Colonic mucosa (tissue), 4 donors: ENCODE data around the gene SNX5. TPM values are rescaled to one million over a fixed set of nuclear protein-coding genes. Genes with fewer than 3 reads are reported as not detected.

Experiments used
- DNase-seq: peaks from one replicate; pipeline ENCODE4 v3.0.0-alpha.2; 2020
- H3K27ac ChIP-seq: fragments of 200-600 bp; one replicate; pipeline ENCODE4 v1.8.0; 2021
- H3K27me3 ChIP-seq: fragments of 200-600 bp; one replicate; pipeline ENCODE4 v1.8.0; 2021
- H3K36me3 ChIP-seq: fragments of 200-600 bp; one replicate; pipeline ENCODE4 v1.8.0; 2021
- H3K4me1 ChIP-seq: fragments of 200-600 bp; one replicate; pipeline ENCODE4 v1.8.0; 2021; ENCODE audit warnings: mild to moderate bottlenecking
- H3K4me3 ChIP-seq: fragments of 200-600 bp; one replicate; pipeline ENCODE4 v1.8.0; 2021
- H3K9ac ChIP-seq, 2 donors: one replicate each; pipeline ENCODE4 v1.7.0; 2013; ENCODE audit warnings: control low read depth in 2 of 2, low read depth in 2 of 2, low read length in 2 of 2
- H3K9me3 ChIP-seq: fragments of 200-600 bp; one replicate; pipeline ENCODE4 v1.8.0; 2021
- CTCF ChIP-seq: fragments of 200-600 bp; IDR thresholded peaks from one replicate; pipeline ENCODE4 v1.8.0; 2022; ENCODE audit warnings: antibody characterized with exemption, mild to moderate bottlenecking
- intact Hi-C: fragments of 100-400 bp; cut with DNase I; formaldehyde crosslinking; loops from one replicate; pipeline ENCODE4 v1.14.1; 2022
- total RNA-seq, 2 donors: library from RNA; stranded (reverse); fragmentation: NEBNext Ultra II Directional in 1 of 2; extraction: Animal tissue kit (Norgen Biotek cat#: 25700) in 1 of 2; gene quantifications; one replicate each; pipeline ENCODE4 v1.2.1, GENCODE V29; 2021
- donor health status: healthy.
- donor health status: DM: no; HTN: no; CAD: no.
- donor health status: DM: no; HTN: no; CAD: no.

Gene SNX5
- total RNA-seq, result 100 to 1,000 TPM; 116 to 119 TPM

DNA sequence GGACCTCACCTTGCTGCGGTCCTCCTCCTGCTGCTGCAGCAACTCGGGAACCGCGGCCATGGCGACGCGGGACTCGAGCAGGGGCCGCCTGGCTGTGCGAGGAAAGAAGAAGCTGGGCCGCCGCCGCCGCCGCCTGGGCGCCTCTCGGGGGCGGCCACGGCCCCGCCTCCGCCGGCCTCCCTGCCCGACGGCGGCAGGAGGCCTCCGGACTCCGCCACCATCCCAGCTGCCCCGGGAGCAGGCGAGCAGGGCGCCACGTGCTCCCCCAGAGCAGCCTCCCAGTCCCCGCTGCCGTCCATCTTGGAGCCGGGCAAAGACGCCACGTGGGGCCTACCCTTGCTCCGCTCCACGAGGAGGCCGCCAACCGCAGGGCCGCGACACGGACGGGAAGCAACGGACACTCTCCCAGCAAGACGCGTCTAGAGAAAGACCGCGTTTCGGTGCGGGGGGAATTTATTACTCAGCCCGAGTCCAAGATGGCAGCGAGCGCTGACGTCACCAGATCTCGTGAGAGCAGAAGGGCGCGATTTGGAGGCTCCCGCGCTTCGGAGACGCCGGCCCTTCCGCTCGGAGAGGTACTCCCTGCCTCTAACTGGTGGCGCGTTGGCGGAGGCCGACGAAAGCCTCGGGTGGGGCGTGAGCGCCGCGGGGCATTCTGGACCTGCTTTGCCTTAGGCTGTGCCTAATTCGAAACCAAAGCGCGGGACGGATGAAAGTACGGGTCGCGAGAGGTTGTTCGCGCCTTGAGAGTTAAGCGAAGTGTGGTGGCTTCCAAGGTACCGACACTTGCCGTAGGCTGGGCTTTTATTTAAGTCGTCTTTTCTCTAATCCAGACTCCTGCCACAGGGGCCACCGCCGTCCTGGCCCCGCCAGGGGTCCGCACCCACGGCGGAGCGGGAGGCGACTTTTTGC lies at the start of gene SNX5, which contains the start of gene MGME1:
TSS of gene SNX5 (minus strand) at position 429 of the 912 bp plus-strand sequence. CDS start at position 60, 369 bp downstream.
TSS of gene MGME1 (plus strand) at position 653 of the 912 bp plus-strand sequence. CDS start 842 bp downstream, outside the sequence.
- Histone ChIP-seq H3K27ac (peak within 1 kb of the TSS; percentile 97), H3K4me1 (peaks cover 3% of the 10 kb centered on the region), H3K9me3 (no peaks in the 10 kb centered on the region), H3K36me3 (no peaks in the 10 kb centered on the region), H3K9ac (peak within 1 kb of the TSS; percentile 94 to 95), H3K4me3 (peak within 1 kb of the TSS; percentile 78), H3K27me3 (no peaks in the 10 kb centered on the region)
- peak; percentile 99 for DNase-seq
- intact Hi-C loops, result no loop called here
- no peak for TF ChIP-seq CTCF

DNA sequence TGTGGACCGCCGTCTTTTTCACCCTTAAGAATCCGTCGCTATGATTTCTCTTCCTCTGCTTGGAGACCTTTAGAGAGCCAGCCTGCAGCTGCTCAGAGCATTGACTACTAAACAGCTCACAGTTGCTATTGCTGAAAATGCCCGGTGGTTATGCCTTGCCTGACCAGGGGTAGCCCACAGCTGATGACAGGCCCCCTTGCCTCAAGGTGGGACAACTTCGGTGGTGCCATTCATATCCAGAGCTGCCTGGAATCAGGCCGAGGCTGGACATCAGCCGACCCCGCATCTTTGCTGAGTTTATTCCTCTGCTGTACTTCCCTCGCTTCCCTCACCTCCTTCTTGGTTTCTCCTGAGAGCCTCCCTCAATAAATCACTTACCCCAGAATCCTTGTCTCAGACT lies 49.5 kb upstream of the SNX5 start:
- H3K4me1 ChIP-seq, result no peaks in the 10 kb centered on the region
- no peaks in the 10 kb centered on the region for H3K27me3 ChIP-seq
- H3K36me3 ChIP-seq, result no peaks in the 10 kb centered on the region
- intact Hi-C loops, result no loop called here
- TF ChIP-seq CTCF, result no peak
- no peaks in the 10 kb centered on the region for H3K9me3 ChIP-seq
- no peak overlapping the region for H3K27ac ChIP-seq
- H3K4me3 ChIP-seq, result no peak overlapping the region
- no peak overlapping the region for H3K9ac ChIP-seq
- no peak for DNase-seq

DNA sequence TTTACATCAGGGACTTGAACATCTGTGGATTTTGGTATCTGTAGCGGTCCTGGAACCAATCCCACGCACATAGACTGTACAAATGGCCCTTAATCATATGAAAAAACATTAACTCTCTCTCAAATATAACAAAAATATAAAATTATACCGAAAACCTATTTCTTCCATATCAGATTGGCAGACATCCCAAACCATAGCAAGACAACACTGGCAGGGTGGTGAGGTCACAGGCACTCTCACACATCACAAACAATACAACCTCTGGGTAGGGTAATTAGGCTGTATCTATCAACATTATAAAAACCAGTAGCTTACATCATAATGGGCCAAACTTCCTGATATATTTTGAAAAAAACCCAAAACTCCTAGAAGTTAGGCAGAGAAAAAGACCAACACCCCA lies 48.2 kb upstream of the SNX5 start:
- Histone ChIP-seq H3K4me3 (no peak overlapping the region), H3K9ac (no peak overlapping the region), H3K9me3 (no peaks in the 10 kb centered on the region), H3K4me1 (no peaks in the 10 kb centered on the region), H3K27ac (no peak overlapping the region), H3K36me3 (no peaks in the 10 kb centered on the region), H3K27me3 (no peaks in the 10 kb centered on the region)
- no peak for DNase-seq
- intact Hi-C loops, result no loop called here
- no peak for TF ChIP-seq CTCF

DNA sequence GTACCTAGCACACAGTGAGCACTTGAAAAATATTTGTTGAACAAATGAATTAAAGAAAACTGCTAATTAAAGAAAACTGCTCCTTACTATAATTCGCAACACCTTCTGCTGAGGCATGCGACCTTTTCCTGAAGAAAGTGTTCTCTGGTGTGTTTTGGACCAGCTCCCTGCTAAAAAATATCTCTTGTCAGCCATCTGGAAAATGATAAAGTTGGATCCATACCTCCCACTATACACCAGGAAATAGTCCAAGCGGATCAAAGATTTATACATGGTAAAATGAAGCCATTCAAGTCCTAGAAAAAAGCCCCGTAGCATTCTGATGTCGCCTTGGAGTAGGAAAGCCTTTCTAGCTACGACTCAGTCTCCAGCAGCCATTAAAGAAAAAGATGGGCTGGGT lies 45.8 kb upstream of the SNX5 start:
- TF ChIP-seq CTCF, result no peak
- no peak overlapping the region for H3K9ac ChIP-seq
- intact Hi-C loops, result no loop called here

DNA sequence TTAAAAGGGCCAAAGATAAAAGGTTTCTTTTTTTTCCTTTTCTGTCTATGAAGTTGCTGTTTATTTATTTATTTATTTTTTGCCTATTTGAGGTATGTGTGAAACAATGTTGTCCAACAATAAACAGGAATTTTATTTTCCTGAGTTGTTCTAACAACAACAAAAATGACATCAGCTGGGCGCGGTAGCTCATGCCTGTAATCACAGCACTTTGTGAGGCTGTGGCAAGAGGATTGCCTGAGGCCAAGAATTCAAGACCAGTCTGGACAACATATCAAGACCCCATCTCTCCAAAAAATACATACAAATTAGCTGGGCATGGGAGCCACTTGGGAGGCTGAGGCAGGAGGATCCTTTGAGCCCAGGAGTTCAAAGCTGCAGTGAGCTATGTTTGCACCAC lies 44.3 kb upstream of the SNX5 start:
- no peaks in the 10 kb centered on the region for H3K9me3 ChIP-seq
- H3K27me3 ChIP-seq, result no peaks in the 10 kb centered on the region
- no peak for DNase-seq
- intact Hi-C loops, result no loop called here
- no peaks in the 10 kb centered on the region for H3K36me3 ChIP-seq
- no peaks in the 10 kb centered on the region for H3K4me1 ChIP-seq
- H3K4me3 ChIP-seq, result no peak overlapping the region
- no peak overlapping the region for H3K27ac ChIP-seq
- no peak overlapping the region for H3K9ac ChIP-seq
- TF ChIP-seq CTCF, result no peak

More for the DNA sequence above, 45.8 kb upstream of the SNX5 start:
- no peak for DNase-seq
- H3K36me3 ChIP-seq, result no peaks in the 10 kb centered on the region
- no peak overlapping the region for H3K4me3 ChIP-seq
- H3K4me1 ChIP-seq, result no peaks in the 10 kb centered on the region
- no peaks in the 10 kb centered on the region for H3K27me3 ChIP-seq
- H3K9me3 ChIP-seq, result no peaks in the 10 kb centered on the region
- H3K27ac ChIP-seq, result no peak overlapping the region
